ENCODE results near the gene FOXC2.

The FOXC2 gene

DNA sequence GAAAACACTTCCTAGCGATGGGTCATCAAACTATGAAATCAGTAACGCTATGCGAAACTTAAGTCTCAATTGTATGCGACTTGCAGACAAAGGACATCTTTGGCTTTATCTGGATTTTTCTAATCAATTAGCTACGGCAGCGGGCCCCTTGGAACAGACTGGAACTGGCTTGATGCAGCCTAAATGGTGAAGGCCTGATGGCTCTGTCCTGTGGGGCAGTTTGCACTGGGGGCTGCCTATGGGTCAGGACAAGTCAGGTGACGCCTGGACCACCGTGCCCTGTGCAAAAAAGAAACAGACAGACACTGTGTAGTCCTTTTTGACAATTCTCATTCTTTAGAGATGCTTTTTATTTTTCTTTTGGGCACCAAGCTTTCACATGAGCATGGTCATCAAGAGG lies 33.6 kb upstream of the FOXC2 start:
- no peak for DNase-seq (ENCODE audit: low read depth in 2 of 2)

DNA sequence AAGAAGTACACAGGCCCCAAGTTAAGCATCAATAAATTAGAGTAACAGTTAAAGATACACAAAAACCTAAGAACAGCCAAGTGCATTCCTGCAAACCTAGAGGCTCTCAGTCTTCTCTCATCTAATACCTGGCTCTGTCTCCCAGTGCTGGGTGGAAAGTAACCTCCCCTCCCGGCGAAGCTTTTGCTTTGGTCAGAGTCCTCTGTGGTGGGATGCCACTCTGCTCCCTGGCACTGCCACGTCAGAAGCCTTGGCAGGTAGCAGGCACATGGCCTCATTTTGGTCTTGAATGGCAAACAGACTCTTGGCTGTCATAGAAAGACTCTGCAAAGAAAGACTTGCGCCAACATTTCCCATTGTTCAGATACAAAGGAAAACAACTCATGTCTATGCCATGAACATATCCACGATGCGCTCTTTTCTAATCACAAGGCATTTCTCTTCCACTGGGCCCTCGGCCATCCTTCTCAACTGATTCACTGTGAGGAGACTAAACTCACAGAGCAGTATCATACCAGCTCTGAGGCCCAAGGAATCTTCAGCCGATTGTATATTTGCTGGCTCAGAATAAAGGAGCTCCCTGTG lies 32.8 kb upstream of the FOXC2 start:
- no peak for DNase-seq (ENCODE audit: low read depth in 2 of 2)

DNA sequence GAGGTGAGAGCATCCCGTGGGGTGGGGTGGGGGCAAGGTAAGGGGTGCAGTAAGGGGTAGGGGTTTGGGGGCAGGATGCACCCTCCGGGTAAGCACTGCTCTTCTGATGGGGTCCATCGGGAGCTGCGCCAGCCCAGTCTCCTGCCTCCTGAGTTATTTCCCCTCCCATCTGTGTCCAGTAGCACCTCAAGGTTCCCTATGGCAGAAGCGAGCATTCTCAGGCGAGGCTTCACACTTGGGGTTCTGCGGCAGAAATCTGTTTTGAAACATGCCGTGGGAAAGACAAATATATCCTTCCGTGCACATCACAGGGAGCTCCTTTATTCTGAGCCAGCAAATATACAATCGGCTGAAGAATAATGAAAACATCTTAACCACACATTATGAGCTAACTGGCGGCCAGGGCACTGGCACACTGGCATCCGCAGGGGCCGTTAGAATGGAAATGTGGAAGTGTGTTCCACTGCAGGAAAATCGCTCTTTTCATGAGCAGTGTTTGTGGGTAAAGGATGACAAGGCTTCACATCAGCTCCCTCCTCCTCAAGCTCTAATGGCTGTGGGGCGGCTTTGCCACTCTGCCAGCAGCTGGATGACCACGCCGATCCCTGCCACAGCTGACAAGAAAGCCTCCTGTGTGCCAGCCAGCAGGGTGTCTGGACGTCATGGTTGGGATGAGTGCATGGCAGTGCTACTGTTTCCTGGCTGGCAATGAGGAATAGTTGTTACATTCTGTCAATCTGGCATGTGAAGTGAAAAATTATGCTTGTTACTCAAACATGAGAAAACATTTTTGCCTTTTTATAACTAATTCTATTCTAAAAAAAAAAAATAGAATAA lies 31.6 kb upstream of the FOXC2 start:
- DNase-seq (ENCODE audit: low read depth in 2 of 2), result no peak

DNA sequence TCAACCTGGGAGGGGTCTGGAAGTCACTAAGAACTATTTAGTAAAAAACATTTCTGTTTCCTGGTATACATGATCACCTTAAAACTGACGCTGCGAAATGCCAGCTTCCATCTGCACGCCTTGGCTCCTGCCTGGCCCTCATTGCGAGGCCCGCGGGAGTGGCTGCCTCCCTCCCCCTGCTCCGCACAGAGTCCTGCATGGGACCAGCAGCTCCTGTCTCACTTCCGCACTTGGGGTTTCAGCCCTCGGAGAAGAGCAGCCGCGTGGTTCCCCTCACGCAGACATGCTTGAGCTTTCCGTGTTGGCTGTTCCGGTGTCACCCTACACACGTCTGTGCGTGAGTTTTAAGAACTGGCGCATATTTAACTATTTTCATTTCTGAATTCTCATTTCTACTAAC lies 30.0 kb upstream of the FOXC2 start:
- DNase-seq (ENCODE audit: low read depth in 2 of 2), result no peak

DNA sequence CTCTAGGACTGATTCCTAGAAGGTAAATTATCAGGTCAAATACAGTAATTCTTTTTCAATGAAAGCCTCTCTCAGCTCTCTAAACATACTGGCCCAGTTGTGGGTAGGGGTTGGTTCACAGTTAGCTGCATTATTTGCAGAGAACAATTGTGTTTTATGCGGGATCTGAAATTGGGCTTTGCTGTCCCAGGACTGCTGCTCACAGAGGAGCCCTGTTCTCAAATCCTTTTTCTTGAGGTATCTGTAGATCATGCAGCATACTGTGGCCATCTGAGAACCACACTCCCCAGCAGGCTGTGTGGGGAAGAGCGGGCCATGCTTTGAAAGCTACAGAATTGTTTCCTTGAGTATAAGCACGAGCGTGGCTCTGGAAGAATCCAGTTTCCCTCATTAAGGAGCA lies 29.1 kb upstream of the FOXC2 start:
- no peak for DNase-seq (ENCODE audit: low read depth in 2 of 2)

DNA sequence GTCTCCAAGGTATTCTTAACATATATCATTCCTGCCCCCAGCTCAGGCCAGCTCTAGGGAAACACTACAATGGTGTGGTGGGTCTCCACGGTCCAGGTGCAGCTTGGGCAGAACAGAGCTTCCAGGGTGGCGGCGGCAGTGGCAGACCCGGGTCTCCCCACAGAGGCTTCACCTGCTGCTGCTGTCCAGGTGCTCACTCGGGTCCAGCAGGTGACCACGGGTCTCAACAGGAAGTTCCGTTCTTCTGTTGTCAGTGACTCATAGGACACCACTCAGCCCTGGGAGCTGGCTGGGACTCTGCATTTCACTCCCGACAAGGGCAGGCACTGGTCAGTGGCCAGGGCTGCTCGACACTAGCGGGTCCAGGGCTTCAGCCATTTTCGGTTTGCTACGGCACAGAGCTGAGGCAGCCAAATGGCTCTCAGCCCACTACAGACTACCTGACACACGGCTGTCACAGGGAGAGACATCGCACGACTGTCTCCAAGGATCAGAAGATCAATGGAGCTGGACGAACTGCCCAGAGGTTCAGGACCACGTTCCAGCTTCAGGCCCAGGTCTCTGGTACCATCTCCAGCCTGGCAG lies 28.3 kb upstream of the FOXC2 start:
- no peak for DNase-seq (ENCODE audit: low read depth in 2 of 2)

DNA sequence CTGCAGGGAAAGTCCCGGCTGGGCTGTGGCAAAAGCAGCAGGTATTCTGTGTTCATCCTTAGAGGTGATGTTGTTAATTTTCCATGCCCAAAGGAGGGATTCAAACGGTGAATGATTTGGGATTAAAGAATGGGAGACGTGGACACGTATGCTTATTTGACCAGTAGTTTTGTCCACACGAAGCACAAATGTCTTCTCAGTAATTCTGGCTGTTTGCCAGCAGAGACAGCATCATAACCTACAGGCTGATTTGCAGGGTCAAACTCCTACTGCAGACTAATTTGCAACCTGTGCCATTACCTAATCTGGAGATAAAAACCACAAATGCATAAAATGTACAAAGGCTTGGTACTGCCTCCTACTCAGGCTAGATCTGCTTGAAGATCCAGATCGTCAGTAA lies 25.7 kb upstream of the FOXC2 start:
- DNase-seq (ENCODE audit: low read depth in 2 of 2), result no peak

DNA sequence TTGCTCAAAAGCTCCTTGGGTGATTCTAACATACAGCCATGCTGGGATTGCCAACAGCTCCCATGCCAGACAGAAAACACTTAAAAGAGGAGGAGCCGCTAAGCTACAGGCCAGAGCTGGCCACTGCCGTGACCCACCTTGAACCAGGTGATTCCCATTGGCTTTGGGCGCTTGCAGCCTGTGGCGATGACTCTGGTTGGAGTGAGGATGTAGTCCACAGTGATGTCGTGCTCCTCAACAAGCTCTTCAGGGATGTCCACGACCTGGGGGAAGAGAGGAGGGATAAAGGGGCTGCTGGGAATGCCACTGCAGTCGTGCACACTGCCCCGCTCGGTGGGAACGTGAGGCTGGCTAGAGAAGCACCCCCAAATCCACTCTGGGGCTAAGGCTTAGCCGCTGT lies 25.1 kb upstream of the FOXC2 start:
- no peak for DNase-seq (ENCODE audit: low read depth in 2 of 2)

DNA sequence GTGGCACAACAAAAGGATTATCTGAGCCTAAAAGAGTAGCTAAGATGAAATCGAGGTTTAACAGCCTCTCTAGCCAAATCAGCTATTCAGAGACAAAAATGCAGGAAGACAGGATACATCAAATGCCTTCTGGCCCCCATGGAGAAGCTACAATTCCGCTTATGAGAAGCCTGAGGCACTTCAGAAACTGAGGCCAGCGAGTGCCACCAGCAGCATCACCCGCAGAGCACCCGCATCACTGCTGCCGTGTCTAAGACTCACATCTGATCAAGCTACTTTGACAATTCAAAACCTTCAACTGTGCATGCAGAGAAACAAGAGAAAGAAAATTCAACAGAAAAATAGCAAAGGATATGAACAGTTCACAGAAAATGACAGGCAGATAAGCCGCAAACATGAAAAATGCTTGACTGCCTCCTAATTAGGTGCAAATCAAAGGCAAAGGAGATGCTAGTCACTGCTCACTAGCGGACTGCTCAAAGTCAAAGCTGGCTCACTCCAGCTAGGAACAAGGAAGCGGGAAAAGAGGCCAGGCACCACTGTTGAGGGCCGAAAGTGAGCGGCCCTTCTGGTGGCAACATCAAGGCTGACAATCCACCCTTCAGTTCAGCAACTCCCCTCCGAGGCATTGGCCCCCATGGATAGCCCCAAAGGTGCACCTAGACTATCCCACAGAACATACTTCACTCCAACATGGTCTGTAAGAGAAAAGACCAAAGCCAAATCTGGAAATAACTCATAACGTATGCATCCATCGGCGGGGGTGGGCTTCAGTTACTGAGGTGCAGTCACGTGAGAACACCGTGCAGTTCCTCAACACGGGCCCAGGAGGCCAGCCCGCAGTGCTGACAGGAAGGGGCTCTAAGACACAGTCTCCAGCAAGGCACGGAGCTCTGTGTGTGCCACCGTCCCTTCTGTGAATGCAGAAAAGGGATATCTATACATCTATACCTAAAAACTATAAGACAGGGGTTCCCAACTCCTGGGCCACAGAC lies 23.6 kb upstream of the FOXC2 start:
- no peak for DNase-seq (ENCODE audit: low read depth in 2 of 2)

DNA sequence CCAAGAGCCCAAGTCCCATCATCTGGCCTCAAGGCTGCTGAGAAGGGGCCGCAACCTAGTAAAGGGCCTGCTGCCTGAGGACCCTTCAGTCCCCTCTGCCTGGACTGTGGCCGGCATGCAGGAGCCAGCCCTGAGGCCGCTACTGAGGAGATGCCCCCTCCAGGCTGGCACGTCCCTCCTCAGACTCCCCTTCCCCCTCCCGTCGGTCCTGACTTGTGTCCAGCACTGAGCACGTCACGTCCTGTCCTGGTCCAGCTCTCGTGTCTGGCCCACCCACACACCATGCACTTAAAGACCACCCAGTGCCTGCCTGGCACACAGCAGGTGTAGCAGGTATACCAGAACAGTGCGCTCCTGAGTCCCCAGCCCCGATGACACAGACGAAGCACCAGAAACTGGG lies 21.1 kb upstream of the FOXC2 start:
- DNase-seq (ENCODE audit: low read depth in 2 of 2), result no peak

DNA sequence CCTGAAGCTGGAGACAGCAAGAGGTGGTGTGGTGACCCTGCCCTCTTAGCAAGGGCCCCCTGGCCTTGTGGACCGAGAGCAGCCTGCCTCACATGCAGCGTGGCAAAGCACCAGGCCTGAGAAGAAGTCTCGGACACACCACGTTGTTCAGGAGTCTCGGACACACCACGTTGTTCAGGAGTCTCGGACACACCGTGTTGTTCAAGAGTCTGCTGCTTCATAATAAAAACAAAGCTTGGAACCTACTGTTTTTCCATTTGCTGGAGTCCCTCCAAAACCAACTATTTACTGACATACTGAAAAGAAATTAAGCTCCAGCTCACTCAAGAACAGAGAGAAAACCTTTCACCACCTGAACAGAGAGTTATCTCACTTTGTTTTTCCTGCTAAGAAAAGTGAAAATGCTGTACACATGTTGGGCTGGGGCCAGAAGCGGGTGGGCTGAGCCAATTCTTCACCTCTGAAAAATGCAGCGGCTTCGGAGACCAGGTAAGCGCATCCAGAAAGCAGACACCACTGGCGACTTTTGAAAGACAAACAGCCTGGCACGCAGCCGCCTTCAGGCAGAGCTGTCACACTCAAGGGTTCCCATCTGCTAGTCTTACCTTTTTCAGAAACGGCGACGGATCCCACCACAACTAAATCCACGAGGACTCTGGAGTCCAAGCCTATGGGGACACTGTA lies 20.5 kb upstream of the FOXC2 start:
- DNase-seq (ENCODE audit: low read depth in 2 of 2), result no peak

DNA sequence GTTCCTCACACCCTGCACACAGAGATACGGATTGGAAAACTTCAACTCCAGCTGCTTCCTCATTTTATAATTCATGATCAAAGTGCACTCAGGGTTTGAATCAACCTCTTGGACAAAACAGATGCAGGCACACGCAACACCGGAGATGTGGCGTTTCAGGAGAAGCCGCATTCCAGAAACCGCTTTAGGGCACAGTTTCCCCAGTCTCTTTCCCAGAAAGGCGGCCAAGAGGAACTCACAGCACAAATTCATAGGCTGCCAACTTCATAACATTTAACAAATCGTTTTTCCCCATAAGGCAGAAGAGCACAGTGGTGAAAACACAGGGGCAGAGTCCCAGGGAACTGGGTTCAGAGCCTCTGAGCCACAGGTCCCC lies 20.0 kb upstream of the FOXC2 start:
- DNase-seq (ENCODE audit: low read depth in 2 of 2), result no peak

DNA sequence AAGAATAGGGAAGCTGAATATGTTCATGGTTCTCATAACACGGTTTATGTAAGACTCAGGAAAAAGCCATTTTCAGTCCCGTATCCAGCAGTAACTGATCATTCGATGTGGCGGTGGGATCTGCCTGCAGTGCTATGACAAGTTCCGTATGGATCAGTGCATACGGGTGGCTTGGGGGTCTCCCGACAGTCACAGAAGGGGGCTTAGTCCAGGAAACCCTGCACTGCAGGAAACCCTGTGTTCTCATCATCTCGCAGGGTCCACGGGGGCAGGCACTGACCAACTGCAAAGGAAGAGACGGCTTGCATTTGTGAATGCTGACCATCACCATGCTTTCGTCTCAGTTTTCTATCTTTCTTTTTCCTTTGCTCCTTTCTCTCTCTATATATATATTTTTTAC lies 19.3 kb upstream of the FOXC2 start:
- no peak for DNase-seq (ENCODE audit: low read depth in 2 of 2)

DNA sequence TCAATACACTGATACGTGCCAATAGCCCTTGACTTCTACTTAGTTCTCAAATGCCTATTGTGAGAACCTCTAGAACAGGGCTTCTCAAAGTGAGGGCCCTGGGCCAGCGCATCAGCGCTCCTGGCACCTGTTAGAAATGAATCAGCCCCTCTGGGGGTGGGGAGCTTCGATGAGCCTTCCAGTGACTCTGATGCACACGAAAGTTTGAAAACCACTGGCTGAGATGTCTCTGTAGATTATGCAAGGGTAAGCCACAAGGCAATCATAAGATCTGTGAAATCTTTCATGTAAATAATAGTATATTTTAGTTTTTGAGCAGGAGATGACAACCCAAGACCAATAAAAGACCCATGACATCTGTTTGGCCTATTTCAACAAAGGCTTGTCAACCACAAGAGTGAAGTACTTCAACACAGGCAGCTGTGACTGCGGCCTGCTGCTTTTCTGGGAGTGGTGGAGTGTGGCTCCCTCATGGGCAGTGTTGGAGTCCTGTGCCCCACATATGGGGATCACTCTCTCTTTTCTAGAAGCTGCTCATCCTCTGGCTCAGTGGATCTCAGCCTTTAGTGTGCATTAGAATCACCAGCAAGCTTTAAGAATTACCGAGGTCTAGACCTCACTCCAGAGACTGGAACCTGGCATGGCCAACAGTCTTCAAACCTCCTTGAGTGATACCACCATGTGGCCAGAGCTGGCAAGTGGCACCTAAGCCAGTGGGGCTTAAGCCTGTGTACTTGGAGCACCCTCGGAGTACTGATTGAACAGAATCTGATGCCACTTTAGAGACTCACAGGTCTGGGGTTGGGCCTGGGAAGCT lies 17.3 kb upstream of the FOXC2 start:
- DNase-seq (ENCODE audit: low read depth in 2 of 2), result no peak

DNA sequence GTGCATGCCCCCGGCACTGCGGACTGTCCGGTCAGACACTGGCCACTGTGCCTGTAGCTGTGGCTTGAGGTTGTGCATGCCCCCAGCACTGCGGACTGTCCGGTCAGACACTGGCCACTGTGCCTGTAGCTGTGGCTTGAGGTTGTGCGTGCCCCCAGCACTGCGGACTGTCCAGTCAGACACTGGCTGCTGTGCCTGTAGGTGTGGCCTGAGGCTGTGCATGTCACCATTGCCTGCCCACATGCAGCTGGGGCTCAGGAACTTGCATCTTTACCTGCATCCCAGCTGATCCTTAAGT lies 16.8 kb upstream of the FOXC2 start:
- DNase-seq (ENCODE audit: low read depth in 2 of 2), result no peak

DNA sequence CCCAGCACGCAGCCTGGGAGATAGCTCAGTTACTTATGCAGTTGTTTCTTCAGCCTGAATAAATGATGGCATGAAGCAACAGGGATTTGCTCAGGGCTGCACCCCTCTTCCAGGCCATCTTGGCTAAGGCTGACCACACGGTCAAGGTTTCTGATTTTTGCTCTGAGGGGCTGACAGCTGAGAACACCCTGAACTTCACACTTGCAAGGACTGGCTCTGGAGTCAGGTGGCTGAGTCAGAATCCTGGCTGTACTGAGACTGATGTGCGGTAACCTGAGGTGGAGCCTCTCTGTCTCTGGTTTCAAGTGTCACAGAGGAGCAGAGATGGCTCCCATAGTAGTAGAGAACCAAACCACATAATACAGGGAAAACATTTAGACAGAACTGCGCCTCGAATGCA lies 16.3 kb upstream of the FOXC2 start:
- no peak for DNase-seq (ENCODE audit: low read depth in 2 of 2)

DNA sequence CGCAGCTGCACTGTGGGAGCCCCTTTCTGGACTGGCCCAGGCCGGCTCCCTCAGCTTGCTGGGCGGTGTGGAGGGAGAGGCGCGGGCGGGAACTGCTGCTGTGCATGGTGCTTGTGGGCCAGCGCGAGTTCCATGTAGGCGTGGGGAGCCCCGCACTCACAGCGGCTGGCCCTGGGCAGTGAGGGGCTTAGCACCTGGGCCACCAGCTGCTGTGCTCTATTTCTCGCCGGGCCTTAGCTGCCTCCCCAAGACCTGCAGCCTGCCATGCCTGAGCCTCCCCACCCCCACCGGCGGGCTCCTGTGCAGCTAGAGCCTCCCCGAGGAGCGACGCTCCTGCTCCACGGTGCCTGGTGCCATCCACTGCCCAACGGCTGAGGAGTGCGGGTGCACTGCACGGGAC lies 13.3 kb upstream of the FOXC2 start:
- DNase-seq (ENCODE audit: low read depth in 2 of 2), result no peak

DNA sequence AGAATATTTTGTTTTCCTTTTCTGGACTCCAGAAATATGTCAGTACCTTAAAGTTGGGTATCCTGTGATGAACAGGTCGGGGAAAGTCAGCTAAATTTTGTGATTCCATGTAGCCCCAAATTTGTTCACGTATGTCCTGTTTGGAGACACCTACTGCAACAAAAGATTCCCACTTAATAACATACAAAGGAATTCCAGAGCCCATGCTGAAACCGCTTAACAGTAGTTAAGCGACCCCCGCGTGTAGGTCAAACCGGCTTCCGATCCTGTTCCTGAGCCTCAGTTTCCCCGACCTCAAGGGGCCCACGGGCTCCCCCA lies 12.1 kb upstream of the FOXC2 start:
- no peak for DNase-seq (ENCODE audit: low read depth in 2 of 2)

DNA sequence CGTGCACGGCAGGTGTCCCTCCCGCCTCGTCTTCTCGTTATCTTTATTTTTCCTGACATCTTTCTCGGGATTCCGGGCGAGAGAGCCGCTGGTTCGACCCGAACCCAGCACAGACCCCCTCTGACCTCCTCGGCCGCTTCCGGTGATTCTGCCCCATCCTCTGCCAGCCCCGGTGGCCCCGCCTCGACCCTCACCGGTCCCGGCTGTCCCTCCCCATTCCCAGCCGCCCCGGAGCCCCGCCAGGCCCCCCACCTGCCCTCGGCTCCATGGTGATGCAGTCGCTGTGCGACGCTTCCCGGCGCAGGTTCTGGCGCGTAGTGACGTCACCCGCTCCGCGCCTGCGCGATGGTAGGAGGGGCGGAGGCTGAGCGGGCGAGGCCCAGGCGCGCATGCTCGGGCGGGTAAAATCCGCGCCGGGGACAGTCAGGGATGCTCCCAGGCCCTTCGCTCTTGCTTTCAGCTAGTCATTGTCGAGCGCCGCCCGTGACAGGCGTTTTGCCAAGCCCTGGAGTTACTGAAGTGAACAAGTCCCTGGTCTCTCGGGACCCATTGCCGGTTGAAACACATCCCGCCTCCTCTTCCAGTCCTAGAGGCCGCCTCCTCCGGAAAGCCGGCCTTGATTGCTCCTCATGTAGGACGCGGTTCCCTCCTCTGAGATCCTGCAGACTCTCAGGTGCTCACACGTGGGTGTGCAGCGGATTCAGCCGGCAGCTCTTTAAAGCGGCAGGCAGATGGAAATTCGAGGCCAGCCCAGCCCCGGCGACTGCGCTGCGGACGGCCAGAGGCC lies 11.5 kb upstream of the FOXC2 start, which contains the start of gene MTHFSD:
TSS of gene MTHFSD (minus strand) at position 319 of the 787 bp plus-strand sequence. CDS start at position 268, 51 bp downstream.
- DNase-seq (ENCODE audit: low read depth in 2 of 2), result peak; percentile 91 to 93

DNA sequence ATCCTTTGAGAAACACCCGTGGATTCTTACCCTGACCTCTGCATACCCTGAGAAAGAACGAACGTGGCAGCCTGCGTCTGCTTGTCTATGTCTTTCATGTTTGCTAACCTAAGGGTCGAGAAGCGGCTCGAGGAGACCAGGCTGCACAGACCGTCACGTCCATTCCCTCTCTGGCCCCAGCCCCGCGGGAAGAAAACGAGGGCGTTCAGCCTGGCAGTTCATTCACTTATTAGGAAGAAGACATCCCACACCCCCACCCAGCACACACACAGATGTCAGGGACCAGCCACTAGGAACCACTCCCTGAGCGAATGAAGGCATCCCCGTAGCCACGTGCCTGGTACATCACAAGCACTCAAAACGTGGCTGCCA lies 10.9 kb upstream of the FOXC2 start:
- no peak for DNase-seq (ENCODE audit: low read depth in 2 of 2)

Data from stimulated activated CD4-positive, alpha-beta T cell treated with anti-CD3 and anti-CD28 coated beads, Interleukin-4, amount 100 ng/mL, for 48 hours (primary cell).